ENCODE data around the gene INO80D. TPM values are rescaled to one million over a fixed set of nuclear protein-coding genes. Genes with fewer than 3 reads are reported as not detected.

The INO80D gene
- total and polyA plus RNA-seq, 2 of the 13 experiments (the other 11 are each of a cell fraction or from before 2014, with no cell fraction given) = 7.6 to 7.9 TPM

DNA sequence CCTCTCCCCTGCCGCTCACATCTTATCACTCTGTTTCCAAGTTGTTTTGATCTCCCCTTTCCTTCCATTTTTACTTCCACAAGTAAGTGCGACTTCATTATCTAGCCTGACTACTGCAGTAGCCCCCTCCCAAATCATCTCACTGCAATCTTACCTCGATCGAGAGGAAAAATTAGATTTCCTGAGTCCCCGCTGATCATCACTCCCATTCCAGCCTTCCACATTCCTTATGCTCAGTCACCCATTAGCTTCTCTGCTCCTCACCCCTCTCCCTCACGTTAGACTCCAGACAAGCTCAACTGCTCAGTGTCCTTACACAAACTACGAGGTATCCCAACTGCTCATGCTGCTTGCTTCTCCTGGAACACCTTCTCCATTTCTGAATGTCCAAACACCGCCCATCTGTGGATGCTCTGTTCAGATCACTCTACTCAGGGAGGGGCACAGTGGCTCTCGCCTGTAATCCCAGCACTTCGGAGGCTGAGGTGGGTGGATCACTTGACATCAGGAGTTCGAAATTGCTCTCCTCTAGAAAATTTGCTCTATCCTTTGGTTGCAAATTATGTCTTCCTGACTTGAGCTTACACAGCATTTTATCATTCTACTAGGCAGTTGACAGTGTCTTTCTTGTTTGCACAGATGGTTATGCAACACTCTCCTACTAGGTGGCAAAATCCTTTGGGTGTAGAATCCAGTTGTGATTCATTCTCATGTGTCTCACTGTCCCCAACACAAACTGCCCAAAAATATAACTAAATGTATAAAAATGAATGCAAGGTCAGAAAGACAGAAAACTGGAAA, 96.5 kb downstream of the INO80D start (continued):
- 0 out of 2 replicates have a peak, but pooled peaks have one; percentile 34 for TF ChIP-seq ZNF772 (CRISPR knock-in tag; IDR thresholded peaks at IDR 0.05)
- no peak for TF ChIP-seq KLF11 (CRISPR knock-in tag; IDR thresholded peaks at IDR 0.05)
- no peak for TF ChIP-seq ZNF776 (CRISPR knock-in tag; IDR thresholded peaks at IDR 0.05)
- no peak for TF ChIP-seq TRIM24 (CRISPR knock-in tag; IDR thresholded peaks at IDR 0.05)
- TF ChIP-seq ELF1 (CRISPR knock-in tag; IDR thresholded peaks at IDR 0.05) = 0 out of 2 replicates have a peak, but pooled peaks have one; percentile 9
- TF ChIP-seq, protein P1, sequence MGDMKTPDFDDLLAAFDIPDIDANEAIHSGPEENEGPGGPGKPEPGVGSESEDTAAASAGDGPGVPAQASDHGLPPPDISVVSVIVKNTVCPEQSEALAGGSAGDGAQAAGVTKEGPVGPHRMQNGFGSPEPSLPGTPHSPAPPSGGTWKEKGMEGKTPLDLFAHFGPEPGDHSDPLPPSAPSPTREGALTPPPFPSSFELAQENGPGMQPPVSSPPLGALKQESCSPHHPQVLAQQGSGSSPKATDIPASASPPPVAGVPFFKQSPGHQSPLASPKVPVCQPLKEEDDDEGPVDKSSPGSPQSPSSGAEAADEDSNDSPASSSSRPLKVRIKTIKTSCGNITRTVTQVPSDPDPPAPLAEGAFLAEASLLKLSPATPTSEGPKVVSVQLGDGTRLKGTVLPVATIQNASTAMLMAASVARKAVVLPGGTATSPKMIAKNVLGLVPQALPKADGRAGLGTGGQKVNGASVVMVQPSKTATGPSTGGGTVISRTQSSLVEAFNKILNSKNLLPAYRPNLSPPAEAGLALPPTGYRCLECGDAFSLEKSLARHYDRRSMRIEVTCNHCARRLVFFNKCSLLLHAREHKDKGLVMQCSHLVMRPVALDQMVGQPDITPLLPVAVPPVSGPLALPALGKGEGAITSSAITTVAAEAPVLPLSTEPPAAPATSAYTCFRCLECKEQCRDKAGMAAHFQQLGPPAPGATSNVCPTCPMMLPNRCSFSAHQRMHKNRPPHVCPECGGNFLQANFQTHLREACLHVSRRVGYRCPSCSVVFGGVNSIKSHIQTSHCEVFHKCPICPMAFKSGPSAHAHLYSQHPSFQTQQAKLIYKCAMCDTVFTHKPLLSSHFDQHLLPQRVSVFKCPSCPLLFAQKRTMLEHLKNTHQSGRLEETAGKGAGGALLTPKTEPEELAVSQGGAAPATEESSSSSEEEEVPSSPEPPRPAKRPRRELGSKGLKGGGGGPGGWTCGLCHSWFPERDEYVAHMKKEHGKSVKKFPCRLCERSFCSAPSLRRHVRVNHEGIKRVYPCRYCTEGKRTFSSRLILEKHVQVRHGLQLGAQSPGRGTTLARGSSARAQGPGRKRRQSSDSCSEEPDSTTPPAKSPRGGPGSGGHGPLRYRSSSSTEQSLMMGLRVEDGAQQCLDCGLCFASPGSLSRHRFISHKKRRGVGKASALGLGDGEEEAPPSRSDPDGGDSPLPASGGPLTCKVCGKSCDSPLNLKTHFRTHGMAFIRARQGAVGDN (CRISPR knock-in tag; IDR thresholded peaks at IDR 0.05) = peak; percentile 10; the same call in 1 of the 2 replicates
- no peak for TF ChIP-seq SP4 (CRISPR knock-in tag; IDR thresholded peaks at IDR 0.05)
- TF ChIP-seq ZBTB38 (CRISPR knock-in tag; IDR thresholded peaks at IDR 0.05) = peak; percentile 70; the same call in 1 of the 2 replicates
- no peak for TF ChIP-seq KLF15 (CRISPR knock-in tag; IDR thresholded peaks at IDR 0.05; ENCODE audit: borderline replicate concordance)
- TF ChIP-seq, protein P2, sequence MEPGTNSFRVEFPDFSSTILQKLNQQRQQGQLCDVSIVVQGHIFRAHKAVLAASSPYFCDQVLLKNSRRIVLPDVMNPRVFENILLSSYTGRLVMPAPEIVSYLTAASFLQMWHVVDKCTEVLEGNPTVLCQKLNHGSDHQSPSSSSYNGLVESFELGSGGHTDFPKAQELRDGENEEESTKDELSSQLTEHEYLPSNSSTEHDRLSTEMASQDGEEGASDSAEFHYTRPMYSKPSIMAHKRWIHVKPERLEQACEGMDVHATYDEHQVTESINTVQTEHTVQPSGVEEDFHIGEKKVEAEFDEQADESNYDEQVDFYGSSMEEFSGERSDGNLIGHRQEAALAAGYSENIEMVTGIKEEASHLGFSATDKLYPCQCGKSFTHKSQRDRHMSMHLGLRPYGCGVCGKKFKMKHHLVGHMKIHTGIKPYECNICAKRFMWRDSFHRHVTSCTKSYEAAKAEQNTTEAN (CRISPR knock-in tag; conservative IDR thresholded peaks at IDR 0.05) = 0 out of 2 replicates have a peak, but pooled peaks have one; percentile 33
- TF ChIP-seq, protein P3, sequence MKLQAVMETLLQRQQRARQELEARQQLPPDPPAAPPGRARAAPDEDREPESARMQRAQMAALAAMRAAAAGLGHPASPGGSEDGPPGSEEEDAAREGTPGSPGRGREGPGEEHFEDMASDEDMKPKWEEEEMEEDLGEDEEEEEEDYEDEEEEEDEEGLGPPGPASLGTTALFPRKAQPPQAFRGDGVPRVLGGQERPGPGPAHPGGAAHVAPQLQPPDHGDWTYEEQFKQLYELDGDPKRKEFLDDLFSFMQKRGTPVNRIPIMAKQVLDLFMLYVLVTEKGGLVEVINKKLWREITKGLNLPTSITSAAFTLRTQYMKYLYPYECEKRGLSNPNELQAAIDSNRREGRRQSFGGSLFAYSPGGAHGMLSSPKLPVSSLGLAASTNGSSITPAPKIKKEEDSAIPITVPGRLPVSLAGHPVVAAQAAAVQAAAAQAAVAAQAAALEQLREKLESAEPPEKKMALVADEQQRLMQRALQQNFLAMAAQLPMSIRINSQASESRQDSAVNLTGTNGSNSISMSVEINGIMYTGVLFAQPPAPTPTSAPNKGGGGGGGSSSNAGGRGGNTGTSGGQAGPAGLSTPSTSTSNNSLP (IDR thresholded peaks at IDR 0.05; ENCODE audit: low read depth, low read length) = no peak
- no peak for TF ChIP-seq HES4 (CRISPR knock-in tag; IDR thresholded peaks at IDR 0.05; ENCODE audit: borderline replicate concordance)
- TF ChIP-seq IRF2 (CRISPR knock-in tag; IDR thresholded peaks at IDR 0.05) = peak; percentile 67; the same call in 1 of the 2 replicates
- TF ChIP-seq CC2D1A (CRISPR knock-in tag; IDR thresholded peaks at IDR 0.05) = no peak
- no peak for TF ChIP-seq ZNF816 (CRISPR knock-in tag; IDR thresholded peaks at IDR 0.05; ENCODE audit: borderline replicate concordance)
- no peak for TF ChIP-seq SRSF9 (IDR thresholded peaks at IDR 0.05; ENCODE audit: borderline replicate concordance, insufficient read depth, low read depth, low read length, poor library complexity, severe bottlenecking)
- no peak for TF ChIP-seq PHF5A (CRISPR knock-in tag; IDR thresholded peaks at IDR 0.05; ENCODE audit: low read depth, unreplicated experiment)
- no peak for TF ChIP-seq ZNF720 (CRISPR knock-in tag; IDR thresholded peaks at IDR 0.05)
- no peak for TF ChIP-seq ZNF556 (CRISPR knock-in tag; IDR thresholded peaks at IDR 0.05; ENCODE audit: borderline replicate concordance)
- no peak for TF ChIP-seq SRSF4 (IDR thresholded peaks at IDR 0.05; ENCODE audit: low read depth, low read length, poor library complexity, severe bottlenecking)

Data from HepG2 (cell line).